ENCODE results near the gene SLC38A3.
"Not testable (repeated sequence)": the region's sequence is repeated elsewhere in the genome, so short reads cannot be mapped to it uniquely, and the experiment has no call there.

SLC38A3 gene

DNA sequence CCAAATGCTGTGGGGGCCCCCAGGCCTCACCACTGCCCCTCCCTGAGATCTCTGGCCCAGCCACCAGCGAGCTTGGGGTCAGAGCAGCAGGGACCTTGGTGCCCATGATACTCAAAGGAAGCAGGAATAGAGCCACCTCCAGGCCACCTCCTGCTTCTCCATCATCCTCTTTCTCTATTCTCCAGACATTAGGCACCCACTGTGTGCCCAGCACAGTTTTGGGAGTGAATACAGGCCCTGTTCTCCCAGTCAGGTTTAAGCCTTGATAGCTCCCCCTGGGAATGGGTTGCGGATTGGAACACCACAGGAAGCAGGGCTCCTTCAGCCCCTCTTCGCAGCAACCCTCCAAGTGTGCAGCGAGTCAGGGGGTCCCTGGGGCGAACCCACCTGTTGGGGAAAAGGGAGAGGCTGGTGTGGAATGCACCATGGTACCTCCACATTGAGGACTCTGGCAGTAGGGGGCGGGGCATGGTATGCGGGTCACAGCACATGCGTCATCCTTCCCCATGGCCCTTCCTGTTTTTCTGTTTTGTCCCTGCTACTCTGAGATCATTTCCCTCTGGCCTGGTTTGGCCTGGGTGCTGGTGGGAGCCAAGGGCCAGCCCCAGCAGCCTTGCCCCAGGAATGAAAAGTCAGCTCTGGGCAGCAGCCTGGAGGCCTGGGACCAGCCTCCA, 49.6 kb downstream of the SLC38A3 start:
- peak; percentile 84 for DNase-seq (ENCODE audit: low spot score)

DNA sequence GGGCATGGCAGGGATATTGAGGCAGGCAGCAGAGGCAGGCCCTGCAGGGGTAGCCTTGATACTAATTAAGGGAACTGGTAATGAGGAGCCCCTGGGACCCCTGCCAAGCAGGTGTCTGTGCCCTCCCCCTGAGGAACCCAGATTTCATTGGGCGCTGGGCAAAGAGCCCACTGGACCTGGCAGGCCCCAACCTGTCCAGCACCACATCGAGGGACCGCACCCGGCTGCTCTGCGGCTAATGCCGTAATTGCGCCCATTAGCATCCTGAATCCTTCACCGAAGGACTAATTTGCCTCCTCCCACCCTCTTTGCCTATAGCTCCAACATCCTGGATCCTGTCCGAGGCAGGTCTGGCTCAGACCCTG, 50.2 kb downstream of the SLC38A3 start:
- no peak for DNase-seq (ENCODE audit: low spot score)

DNA sequence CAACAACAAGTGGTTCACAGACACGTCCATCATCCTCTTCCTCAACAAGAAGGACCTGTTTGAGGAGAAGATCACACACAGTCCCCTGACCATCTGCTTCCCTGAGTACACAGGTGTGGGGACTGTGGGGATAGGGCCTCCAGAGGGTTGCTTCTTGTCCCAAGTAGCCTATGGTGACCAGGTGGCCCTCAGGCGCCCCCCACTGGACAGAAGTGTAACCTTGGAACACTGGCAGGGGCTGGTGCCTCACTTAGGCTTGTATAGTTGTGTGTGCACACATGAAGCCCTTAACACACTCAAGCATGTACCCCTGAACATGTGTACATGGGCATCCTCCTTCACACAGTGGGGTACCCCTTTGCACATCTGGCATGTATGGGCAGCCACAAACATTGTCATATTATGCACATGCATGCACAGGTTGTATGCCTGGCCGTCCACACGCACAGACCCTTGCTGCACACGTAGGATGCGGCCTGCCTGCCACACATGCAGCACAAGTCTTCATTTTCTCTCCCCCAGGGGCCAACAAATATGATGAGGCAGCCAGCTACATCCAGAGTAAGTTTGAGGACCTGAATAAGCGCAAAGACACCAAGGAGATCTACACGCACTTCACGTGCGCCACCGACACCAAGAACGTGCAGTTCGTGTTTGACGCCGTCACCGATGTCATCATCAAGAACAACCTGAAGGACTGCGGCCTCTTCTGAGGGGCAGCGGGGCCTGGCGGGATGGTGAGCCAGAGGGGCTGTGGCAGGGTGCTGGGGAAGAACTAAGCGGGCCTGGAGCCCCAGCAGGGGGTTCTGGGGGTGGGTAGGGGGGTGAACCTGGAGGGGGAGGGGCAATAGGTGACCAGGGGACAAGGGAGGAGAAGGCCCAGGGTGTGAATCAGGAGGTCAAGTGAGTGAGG, 52.2 kb downstream of the SLC38A3 start:
- no peak for DNase-seq (ENCODE audit: low spot score)

DNA sequence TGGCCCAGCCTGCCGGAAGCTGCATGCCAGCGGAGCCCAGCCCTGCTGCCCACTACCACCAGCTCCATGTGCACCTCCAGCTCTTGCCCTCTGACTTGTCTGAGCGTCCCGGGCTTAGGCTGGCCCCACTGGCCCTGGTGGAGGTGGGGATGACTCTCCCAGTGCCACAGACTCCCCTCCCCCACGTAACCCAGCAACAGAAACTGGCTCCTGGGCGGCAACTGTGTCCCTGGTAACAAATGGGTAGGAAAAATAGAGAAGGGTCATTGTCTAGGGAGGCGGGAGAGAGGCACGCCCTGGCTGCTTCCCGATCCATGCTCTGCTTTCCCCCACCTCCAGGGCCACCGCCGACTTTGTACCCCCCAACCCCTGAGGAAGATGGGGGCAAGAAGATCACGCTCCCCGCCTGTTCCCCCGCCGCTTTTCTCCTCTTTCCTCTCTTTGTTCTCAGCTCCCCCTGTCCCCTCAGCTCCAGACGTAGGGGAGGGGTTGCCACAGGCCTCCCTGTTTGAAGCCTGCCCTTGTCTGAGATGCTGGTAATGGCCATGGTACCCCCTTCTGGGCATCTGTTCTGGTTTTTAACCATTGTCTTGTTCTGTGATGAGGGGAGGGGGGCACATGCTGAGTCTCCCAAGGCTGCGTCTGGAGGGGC, 53.1 kb downstream of the SLC38A3 start:
- DNase-seq (ENCODE audit: low spot score), result no peak

DNA sequence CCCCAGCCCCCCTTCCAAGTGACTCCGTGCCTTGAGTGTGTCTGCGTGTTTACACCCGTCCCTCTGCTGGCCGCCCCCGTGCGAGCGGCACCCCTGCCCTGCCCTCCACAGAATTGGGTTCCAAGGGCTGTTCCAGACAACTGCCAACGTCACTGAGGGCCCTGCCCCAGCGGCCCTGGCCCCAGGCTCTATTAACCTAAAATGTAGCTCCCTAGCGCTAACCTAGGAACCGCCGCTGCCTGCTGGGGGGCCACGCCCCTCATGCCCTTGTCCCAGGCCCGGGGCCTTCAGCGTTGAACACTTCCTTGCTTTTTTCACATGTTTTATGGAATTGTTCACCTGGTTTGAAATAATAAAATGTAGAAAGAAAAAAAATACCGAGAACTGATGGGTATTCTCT, 53.9 kb downstream of the SLC38A3 start:
- no peak for DNase-seq (ENCODE audit: low spot score)

DNA sequence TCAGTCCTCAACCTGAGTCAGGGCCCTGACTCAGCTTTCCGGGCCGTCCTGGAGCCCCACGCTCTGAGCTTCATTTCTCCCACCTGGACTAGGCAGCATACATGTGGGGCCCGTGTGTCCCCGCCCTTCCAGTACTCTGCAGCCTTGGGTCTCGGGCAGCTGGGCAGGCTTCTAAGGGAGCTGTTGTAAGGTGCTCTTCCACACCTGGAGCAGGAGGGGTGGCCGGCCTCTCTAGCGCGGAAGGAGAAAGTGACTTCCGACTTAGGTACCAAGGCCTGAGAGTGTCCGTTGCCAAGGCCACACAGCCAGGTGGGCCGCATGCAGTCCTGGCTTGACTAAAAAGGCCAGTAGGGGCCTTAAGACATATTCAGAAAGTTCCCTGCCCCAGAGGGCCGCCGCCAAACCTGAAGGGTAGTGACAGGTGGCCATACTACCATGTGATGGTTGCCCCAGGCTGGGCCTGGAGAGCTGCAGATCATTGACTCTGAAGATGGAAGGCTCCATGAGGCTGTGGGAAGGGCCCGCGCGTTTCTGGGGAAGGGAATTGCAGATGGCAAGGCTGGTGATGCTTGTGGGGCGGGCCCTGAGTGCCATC, 54.5 kb downstream of the SLC38A3 start:
- no peak for DNase-seq (ENCODE audit: low spot score)

DNA sequence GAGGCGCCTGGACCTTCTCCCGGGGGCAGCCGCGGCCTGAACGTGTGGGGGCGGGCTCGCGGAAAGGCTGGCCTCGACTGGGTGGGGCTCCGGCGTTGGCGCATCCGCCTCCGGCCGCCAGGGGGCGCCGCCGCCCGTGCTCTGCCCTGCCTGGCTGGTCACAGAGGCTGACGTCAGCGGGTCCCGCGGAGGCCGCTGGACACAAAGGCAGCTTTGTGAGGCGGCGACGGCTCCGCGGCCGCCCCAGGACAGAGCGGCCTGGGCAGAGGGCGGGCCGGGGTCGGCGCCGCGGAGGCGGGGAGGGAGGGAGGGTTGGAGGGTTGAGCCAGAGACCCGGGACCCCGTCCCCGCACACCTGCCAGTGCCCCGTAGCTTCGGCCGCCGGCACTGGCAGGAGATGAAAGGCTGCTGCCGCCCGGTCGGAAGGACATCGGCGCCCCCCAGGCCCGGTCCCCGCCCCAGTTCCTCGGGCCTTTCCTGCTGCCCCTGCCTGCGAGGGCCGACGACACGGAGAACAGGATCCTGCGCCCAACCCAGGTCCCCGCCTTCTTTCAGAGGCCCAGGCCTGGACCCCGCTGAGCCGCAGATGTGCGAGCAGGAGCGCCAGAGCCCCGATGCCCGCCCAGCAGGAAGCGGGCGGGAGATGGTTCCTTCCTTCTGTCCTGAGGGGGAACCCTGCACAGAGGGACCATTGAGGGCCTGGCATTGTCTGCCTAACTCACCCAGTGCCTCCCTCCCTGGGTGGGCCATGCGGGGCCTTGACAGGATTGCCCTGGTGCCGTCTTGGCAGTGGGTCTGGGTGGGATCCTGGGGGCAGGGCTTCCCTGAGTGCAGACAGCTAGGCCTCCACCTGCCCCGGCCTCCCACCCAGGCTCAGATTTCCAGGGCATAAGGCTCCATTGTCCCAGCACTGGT, 55.2 kb downstream of the SLC38A3 start:
- peak; percentile 88 for DNase-seq (ENCODE audit: low spot score)

DNA sequence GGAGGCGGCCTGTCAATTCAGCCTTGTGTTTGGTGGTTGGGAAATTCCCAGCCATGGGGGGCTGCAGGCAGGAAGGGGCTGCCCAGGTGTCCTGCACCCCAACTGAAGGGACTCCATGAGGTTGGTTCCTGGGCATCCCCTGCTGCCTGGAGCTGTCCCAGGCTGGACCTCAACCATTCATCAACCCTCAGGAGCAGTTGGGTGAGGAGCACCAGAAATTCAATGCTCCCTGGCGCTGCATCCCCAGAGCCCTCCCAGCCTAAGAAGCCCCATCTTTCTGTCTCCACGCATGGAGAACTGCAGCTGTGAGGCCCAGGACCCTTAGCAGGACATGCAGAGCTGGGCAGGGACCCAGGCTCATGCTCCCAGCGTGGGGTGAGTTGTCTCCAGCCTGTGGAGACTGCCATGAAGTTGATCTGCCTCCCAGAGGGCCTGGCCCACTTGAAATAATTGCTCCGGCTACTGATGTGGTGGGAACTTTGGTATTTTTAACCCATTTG, 55.9 kb downstream of the SLC38A3 start:
- DNase-seq (ENCODE audit: low spot score), result no peak

DNA sequence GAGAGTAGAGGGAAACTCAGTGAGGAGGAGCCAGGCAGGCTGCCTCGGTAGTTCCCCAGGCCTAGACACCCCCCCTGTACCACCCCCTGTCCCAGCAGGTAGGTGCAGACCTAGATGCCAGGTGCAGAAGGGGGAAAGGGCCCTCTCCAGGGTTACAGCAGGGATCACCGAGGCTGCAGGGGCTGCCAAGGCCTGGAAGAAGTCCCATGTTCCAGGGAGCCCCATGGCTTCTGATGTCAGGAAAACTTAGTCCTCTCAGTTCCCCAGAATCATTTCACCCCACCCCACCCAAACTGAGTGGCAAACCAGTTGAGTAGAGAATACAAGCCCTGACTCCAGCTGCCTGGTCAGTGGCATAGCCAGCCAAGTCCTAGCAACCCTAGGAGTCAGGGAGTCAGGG, 56.4 kb downstream of the SLC38A3 start:
- DNase-seq (ENCODE audit: low spot score), result no peak

DNA sequence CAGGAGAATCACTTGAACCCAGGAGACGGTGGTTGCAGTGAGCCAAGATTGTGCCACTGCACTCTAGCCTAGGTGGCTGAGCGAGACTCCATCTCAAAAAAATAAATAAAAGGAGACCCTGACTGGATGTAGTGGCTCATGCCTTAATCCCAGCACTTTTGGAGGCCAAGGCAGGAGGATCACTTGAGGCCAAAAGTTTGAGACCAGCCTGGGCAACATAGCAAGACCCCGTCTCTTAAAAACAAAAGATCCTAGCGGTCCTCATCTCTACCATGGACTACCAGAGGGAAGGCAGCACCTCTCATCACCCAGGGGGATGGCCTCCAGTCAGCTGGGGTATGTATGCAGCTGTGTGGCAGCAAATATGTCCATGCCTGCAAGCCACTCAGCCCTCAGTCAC, 57.1 kb downstream of the SLC38A3 start:
- not testable (repeated sequence) for DNase-seq (ENCODE audit: low spot score)

DNA sequence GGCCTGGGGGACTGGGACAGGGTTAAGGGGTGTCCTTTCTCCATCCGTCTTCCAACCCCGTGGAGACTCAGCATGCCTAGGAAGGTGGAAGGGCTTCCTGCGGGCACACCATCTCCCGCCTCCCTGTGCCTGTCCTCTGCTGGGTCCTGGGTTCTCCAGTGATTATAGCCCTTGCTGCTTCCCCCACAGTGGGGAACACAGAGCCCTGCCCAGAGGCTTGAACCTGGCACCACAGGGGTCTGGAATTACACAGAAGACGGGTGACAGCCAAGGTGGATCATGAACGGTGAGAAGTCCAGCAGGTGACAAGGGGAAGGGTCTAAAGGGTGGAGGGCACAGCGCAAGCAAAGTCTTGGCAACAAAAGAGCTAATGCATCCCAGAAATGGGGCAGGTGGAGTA, 57.7 kb downstream of the SLC38A3 start:
- no peak for DNase-seq (ENCODE audit: low spot score)

DNA sequence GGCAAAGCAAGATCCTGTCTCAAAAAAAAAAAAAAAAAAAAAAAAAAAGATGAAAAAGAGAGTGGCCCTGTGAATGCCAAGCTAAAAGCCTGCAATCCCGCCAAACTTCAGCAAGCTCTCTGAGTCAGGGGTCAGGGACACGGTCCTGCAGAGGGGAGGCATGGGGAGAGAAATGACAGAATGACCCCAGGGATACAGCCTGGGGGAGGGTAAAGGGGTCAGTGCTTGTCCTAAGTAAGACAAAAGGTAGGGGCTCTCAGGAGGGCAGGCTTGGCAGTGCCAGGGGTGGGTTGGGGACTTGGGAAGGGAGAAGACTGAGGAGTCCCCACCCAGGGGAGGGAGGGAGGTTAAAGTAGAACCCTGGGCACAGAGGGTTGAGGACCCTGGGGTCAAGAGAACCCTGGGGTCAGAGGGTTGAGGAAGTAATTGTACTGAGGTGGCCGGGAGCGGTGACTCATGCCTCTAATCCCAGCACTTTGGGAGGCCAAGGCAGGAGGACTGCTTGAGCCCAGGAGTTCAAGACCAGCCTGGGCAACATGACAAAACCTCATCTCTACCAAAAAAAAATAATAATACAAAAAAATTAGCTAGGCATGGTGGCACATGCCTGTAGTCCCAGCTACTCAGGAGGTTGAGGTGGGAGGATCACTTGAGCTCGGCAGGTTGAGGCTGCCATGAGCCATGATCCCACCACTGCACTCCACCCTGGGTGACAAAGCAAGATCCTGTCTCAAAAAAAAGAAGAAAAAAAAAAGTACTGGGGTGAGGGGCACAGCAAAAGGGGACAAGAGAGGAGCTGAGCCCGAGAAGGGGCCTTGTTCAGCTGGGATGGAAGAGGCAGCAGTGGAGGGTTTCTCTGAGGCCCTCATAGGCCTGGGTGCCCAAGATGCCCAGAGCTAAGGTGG, 58.7 kb downstream of the SLC38A3 start:
- DNase-seq (ENCODE audit: low spot score), result no peak

DNA sequence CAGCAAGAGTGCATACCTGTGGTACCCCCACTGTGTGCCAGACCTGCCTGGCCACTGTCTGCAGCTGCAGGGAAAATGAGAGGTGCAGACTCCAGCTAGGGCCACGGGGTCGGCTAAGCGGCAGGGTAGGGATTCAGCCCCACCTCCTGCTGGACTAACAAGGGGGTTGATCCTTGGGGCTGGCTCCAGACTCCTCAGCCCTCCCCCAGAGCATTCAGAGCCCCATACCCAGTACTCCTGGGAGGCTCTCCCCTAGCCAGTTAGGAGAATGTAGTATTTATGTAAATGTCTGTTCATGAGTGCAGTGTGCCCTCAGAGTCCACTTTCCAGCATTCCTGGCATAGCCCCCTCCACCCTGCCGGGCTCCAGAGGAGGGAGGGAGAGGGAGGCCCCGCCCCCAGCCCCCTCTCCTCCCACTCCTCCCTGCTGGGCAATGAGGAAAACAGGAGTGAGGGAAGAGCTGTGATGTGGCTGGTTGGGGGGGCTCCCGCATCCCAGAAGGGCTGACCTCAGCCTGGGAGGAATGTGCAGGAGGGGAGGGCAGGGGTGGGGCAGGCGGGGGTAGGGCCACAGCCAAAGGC, 59.4 kb downstream of the SLC38A3 start:
- DNase-seq (ENCODE audit: low spot score), result no peak

DNA sequence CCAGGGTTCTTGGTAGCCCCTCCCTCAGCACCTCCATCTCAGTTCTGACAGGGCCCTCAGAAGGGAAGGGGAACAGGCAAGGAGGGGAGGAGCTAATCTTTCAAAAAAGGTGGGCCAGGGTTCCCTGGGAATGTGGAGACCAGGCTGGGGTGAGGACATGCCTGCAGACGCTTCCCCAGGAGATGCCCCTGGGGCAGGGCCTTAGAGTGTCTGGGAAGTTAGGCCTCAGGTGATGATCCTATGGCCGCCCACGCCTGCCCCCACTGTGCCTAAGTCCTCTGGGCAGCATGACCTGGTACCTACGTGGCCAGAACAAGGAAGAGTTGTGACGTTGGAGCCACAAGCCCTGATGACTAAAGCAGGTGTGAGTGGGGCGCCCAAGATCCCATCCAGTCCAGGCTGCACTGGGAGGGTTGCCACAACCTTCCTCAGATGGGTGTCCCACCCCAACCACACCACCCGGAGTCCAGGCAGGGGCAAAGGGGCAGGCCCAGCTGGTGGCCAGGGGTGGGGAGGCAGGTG, 60.0 kb downstream of the SLC38A3 start:
- DNase-seq (ENCODE audit: low spot score), result no peak

DNA sequence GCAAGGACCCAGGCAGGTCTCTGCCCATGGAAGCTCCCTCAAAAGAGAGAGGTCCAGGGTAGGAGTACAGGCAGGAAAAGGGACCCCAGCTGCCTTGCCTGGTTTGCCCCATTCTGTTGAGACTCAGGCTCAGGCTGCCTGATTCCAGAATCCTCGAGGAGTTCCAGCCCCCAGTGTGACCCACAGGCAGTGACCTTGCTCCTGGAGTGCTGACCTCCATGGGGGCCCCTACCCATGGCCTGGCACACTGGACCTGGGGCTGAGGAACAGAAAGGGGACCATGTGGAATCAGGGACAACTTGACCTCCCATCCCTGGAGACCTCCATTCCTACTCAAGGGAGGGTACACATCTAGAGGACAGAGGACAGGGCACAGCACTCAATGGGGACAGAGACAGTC, 60.5 kb downstream of the SLC38A3 start:
- DNase-seq (ENCODE audit: low spot score), result no peak

DNA sequence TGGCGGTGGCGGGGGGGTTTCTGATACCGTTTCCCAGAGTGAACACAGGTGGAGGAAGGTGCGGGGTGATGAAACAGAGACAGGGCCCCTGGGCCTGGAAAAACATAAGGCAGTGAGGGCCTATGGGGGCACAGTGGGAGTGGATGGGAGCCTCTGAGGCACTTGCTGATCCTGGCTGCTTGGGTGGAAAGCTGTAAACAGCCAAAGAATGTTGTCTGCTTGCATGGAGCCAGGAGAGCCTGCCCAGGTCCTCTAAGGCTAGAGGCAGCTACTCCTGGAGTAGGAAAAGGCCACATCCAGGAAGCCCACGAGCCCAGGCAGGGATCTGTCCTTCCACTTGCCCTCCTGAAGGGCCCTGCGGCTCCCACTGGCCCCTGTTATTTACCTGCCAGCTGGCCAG, 60.9 kb downstream of the SLC38A3 start:
- no peak for DNase-seq (ENCODE audit: low spot score)

DNA sequence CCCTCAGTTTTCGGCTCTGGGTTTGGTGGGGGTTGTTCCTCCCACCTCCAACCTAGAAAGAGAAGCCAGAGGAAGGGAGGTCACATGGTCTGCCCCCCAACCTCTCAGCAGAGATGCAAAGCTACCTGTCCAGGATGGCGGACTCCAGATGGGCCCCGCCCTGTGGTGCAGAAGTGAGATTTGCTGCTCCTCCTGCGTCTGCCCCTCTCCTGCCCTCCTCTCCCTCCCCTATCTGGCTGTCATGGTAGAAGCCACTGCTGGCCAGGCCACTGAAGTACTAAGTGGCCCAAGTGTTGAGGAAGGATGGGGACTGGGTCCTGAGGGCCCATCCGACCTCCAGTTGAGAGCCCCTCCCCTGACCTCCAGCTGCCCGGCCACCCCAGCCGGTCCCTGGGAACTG, 61.8 kb downstream of the SLC38A3 start:
- DNase-seq (ENCODE audit: low spot score), result no peak

DNA sequence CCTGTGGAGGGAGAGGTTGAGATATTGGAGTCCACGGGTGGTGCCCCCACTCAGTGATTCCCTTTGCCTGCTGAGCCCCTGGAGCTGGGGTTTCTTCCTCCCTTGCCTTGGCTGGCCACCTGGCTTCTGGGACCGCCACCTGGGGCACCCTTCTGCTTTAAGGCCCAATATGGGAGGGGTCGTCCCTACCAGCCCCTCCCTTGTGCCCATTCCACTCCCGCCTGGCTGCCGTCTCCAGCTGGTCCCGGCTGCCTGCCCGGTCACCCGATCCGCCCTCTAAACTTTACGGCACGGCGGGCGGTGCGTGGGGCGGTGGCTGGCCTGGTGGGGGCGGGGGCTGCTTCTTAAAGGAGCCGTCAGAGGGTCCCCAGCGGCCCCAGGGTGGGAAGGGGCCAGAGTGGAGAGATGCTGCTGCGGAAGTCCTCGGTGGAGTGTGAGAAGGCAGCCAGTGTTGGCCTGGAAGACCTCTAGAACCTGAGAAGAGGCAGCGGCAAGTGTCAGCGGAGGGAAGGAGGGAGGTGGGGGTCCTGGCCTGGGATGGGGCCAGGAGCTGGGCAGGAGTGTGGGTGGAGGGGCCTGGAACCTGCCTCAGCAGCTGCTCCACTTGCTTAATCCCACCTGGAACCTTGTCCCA, 62.3 kb downstream of the SLC38A3 start:
- DNase-seq (ENCODE audit: low spot score), result no peak

DNA sequence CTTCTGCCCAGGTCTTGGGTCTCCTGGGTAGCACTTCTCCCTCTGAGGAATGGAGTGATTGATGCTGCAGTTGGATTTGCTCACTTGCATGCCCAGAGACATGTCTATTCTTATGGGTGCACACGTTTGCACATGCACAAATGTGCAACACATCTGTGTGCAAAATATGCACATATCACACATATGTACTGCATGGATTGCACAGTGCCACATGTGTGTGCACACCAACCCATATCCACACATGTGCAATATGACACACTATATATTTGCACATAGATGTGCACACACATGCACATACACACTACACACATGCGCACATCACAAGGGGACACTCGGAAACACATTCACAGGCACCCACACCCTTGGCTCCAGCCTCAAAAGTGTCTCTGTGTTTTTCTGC, 63.2 kb downstream of the SLC38A3 start:
- no peak for DNase-seq (ENCODE audit: low spot score)

All from kidney capillary endothelial cell (primary cell).